SK-N-MC (cell line): Measurements from ENCODE around the gene RAVER1.
A peak's percentile ranks its signal among the peaks of the same experiment; 100 is the strongest.

Experiments
- DNase-seq: peaks from one replicate; pipeline ENCODE4 v3.0.0-alpha.2; 2011; ENCODE audit warnings: low read depth, low spot score
- H3K27ac ChIP-seq: fragments of 200-600 bp; sonication (generic); 2 replicates; pipeline ENCODE4 v1.5.1; 2016; ENCODE audit warnings: mixed run types
- H3K36me3 ChIP-seq: fragments of 200-600 bp; sonication (generic); 2 replicates; pipeline ENCODE4 v1.6.1; 2017; ENCODE audit warnings: antibody characterized with exemption, low read length, mixed read lengths; ENCODE audit not compliant: insufficient read depth
- H3K4me3 ChIP-seq: fragments of 200-600 bp; sonication (generic); 2 replicates; pipeline ENCODE4 v1.5.1; 2016
- H3K9ac ChIP-seq: fragments of 200-600 bp; sonication (generic); 2 replicates; pipeline ENCODE4 v1.8.0; 2017; ENCODE audit warnings: mixed run types, mixed read lengths; ENCODE audit not compliant: insufficient read length
- H3K9me3 ChIP-seq: fragments of 200-600 bp; sonication (generic); 2 replicates; pipeline ENCODE4 v1.6.1; 2017; ENCODE audit warnings: low read depth, mild to moderate bottlenecking, antibody characterized with exemption, low read length, moderate library complexity, mixed read lengths
- EZH2 ChIP-seq: fragments of 200-600 bp; sonication (generic); IDR thresholded peaks from one replicate; pipeline ENCODE4 v1.6.1; 2017; ENCODE audit warnings: antibody characterized with exemption
- FOXP2 ChIP-seq: optimal IDR thresholded peaks from 2 replicates; pipeline ENCODE3; 2011; ENCODE audit warnings: mild to moderate bottlenecking, moderate library complexity; ENCODE audit not compliant: insufficient read depth; ENCODE audit errors: extremely low read length, control extremely low read depth
- POLR2AphosphoS5 ChIP-seq: IDR thresholded peaks from 2 replicates; pipeline ENCODE4 v1.6.1; 2012; ENCODE audit warnings: mild to moderate bottlenecking, low read depth, low read length, borderline replicate concordance

Gene RAVER1

DNA sequence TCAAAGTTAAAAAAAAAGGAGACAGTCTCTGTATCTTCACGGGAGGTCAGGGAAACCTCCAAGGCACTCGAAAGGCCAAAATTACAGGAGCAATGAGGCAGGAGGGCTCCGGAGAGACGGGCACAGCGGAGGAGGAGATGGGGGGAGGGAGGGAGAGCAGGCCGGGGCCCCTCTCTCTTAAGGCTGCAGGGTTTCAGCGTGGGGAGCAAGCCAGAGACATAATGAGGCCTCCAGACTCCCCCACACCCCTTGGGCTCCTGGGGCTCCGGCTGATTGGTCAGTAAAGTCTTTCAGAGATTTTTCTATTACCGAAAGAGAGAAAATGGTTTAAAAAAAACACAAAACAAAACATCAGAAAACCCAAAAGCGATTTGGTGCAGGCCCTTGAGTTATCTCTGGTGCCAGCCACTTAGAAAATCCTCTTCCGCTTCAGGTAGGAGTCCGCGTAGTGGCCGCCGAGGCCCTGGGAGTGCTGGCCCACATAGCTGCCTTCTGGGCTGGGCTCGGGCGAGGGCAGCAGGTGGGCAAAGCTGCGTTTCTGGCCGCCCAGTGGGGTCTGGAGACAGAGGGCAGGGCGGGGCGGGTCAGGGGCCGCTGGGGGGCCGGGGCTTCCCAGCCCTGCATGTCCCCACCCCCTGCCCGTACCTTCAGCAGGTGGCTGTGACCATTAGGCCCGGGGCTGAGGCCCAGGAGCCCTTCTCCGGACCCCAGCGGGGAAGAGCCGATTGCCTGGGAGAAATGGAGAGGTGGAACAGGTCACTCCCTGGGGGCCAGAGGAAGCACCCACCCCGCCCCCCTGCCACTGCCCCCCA lies 16.1 kb downstream of the RAVER1 start:
- H3K9ac ChIP-seq, result no peak overlapping the region

GRCh38 chr19:10316229-10317044 lies 16.9 kb downstream of the RAVER1 start:
- H3K4me3 ChIP-seq, result peak overlapping the region; percentile 91
- peak overlapping the region; percentile 73 for H3K27ac ChIP-seq

More for the DNA sequence above, 16.1 kb downstream of the RAVER1 start:
- TF ChIP-seq EZH2, result no peak
- no peak for TF ChIP-seq POLR2AphosphoS5
- no peak for TF ChIP-seq FOXP2
- Histone ChIP-seq H3K36me3 (peaks cover 49% of the 10 kb centered on the region), H3K27ac (peak overlapping the region; percentile 65; the same call in 1 of the 2 replicates), H3K4me3 (no peak overlapping the region), H3K9me3 (no peaks in the 10 kb centered on the region)
- no peak for DNase-seq

DNA sequence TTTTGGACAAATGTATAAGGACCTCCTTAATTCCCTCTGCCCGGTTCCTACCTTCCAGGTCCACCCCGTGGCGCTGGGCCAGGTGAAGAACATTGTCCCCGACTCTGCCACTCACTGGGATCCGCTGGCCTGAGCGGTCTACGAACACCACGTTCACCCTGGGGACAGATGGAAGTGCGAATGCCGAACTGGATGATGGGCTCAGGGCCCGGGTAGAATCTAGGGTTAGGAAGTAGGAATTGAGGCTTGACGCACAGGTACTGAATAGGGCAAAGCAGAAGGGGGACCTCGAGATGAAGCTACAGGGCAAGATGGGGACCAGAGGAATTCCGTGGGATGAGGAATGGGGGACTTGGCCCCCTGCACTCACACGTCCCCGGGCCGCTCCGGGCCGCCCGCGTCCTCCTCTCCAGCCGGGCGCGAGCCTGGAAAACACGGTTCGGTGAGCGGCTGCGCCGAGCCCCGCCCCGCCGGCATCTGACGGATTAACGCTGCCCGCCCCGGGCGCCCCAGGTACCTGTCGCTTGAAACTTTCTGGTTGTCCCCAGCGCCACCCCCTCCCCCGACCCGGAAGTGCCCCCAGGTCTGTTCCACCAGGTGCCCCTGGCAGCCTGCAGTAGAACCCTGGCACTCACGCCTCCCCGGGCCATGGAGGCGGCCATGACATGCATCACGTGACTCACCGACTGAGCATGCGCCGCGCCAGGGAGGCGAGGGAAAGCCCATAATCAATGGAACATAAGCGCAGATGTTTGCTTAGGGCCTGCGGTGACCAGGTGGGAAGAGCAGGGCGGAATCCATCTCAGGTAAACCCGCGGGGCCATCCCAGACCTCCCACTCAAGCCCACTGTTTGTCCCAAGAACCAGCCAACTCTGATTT lies 17.8 kb downstream of the RAVER1 start, which contains the start of gene FDX2:
TSS of gene FDX2 (minus strand) at position 681 of the 880 bp plus-strand sequence. CDS start at position 662, 19 bp downstream.
- H3K27ac ChIP-seq, result peak within 1 kb of the TSS; percentile 73
- peak within 1 kb of the TSS; percentile 85 for H3K9ac ChIP-seq
- peaks cover 33% of the 10 kb centered on the region for H3K36me3 ChIP-seq
- H3K9me3 ChIP-seq, result no peaks in the 10 kb centered on the region
- DNase-seq, result no peak
- TF ChIP-seq POLR2AphosphoS5 (peak; percentile 95), FOXP2 (no peak)
- H3K4me3 ChIP-seq, result peak within 1 kb of the TSS; percentile 91

More at GRCh38 chr19:10316229-10317044, 16.9 kb downstream of the RAVER1 start:
- DNase-seq, result no peak
- TF ChIP-seq FOXP2, result no peak
- TF ChIP-seq EZH2, result no peak
- no peak for TF ChIP-seq POLR2AphosphoS5
- Histone ChIP-seq H3K9me3 (no peaks in the 10 kb centered on the region), H3K36me3 (peaks cover 41% of the 10 kb centered on the region), H3K9ac (peak overlapping the region; percentile 85)

- no peak within 1 kb of the TSS for H3K4me3 ChIP-seq
- DNase-seq, result no peak
- H3K9me3 ChIP-seq, result no peaks in the 10 kb centered on the region
- no peak within 1 kb of the TSS for H3K9ac ChIP-seq
- TF ChIP-seq EZH2 (no peak), POLR2AphosphoS5 (no peak), FOXP2 (no peak)
- no peak within 1 kb of the TSS for H3K27ac ChIP-seq
- peaks cover 8% of the 10 kb centered on the region; the same call in 1 of the 2 replicates for H3K36me3 ChIP-seq
Observed at GRCh38 chr19:10309423-10309822, 23.9 kb downstream of the RAVER1 start, which contains the start of gene ZGLP1. TSS of gene ZGLP1 (minus strand) at chr19:10309815.

DNA sequence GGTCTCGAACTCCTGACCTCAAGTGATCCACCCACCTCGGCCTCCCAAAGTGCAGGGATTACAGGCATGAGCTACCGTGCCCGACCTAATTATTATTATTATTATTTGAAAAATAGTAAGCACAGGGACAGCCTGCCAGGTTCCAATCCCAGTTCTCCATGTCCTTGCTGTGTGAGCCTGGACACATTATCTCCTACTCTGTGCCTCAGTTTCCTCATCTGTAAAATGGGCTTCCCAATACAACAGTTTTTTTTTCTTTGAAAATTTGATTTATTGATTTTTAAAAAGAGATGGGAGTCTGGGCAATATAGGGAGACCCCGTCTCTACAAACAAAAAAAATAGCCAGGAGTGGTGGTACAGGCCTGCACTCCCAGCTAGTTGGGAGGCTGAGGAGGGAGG lies 27.0 kb downstream of the RAVER1 start:
- no peaks in the 10 kb centered on the region; the same call in 1 of the 2 replicates for H3K36me3 ChIP-seq
- DNase-seq, result no peak
- no peak for TF ChIP-seq FOXP2
- TF ChIP-seq POLR2AphosphoS5, result no peak
- no peak for TF ChIP-seq EZH2
- H3K9ac ChIP-seq, result no peak overlapping the region
- H3K4me3 ChIP-seq, result no peak overlapping the region
- H3K27ac ChIP-seq, result no peak overlapping the region
- no peaks in the 10 kb centered on the region for H3K9me3 ChIP-seq

DNA sequence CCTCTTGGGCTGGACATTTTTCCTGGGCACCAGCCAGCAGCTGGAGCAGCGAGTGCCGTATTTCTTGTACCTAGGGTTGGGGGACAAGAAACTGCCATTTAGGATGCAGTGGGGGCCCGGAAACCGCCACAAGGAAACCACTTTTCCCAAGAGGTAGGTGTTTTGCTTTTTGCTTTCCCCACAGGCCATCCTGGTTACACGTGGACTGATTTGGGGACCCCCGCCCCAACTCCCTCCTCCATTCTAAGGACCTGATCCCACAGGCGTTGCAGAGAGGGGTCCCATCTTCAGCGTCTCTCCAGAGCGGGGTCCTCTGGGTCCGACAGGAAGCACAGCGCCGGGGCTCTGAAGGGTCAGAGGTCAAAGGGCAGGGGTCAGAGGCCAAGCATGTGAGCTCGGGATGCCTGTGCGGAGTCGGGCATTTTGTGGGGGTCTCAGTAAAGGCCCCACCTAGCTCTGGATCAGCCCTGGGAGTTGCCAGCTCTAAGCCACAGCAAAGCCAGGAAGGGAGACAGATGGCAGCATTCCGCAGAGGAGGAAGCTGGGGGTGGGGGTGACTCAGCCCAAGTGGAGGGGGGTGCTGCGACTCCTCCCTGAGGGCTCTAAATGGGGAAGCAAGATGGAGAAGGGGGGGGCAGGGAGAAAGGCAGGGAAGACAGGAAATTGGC lies 28.1 kb downstream of the RAVER1 start:
- Histone ChIP-seq H3K36me3 (no peaks in the 10 kb centered on the region; the same call in 1 of the 2 replicates), H3K4me3 (no peak overlapping the region), H3K9me3 (no peaks in the 10 kb centered on the region), H3K27ac (no peak overlapping the region), H3K9ac (no peak overlapping the region)
- DNase-seq, result no peak
- TF ChIP-seq FOXP2 (no peak), POLR2AphosphoS5 (no peak), EZH2 (no peak)

GRCh38 chr19:10299545-10300458 lies 33.5 kb downstream of the RAVER1 start:
- no peak for DNase-seq
- Histone ChIP-seq H3K4me3 (no peak overlapping the region), H3K36me3 (no peaks in the 10 kb centered on the region), H3K9ac (no peak overlapping the region), H3K9me3 (no peaks in the 10 kb centered on the region), H3K27ac (no peak overlapping the region)
- no peak for TF ChIP-seq EZH2
- TF ChIP-seq FOXP2, result no peak
- TF ChIP-seq POLR2AphosphoS5, result no peak
